ENCODE data around the gene TBL1X.

TBL1X gene

GRCh38 chrX:9538544-9539045 is 73.7 kb downstream of the TBL1X start:
- no peak for DNase-seq

GRCh38 chrX:9539605-9540387 is 74.9 kb downstream of the TBL1X start:
- DNase-seq, result no peak

- no peak for DNase-seq
These were observed 77.4 kb downstream of the TBL1X start for GRCh38 chrX:9542106-9542760.

GRCh38 chrX:9542761-9543111 is 77.9 kb downstream of the TBL1X start:
- no peak for DNase-seq

GRCh38 chrX:9555354-9555753 is 90.5 kb downstream of the TBL1X start:
- DNase-seq, result no peak

- DNase-seq, result no peak
These were observed 92.2 kb downstream of the TBL1X start for GRCh38 chrX:9557091-9557490.

- no peak for DNase-seq
These were observed 92.7 kb downstream of the TBL1X start for GRCh38 chrX:9557521-9557920.

- DNase-seq, result no peak
These were observed 93.8 kb downstream of the TBL1X start for GRCh38 chrX:9558615-9559014.

- DNase-seq, result no peak
These were observed 95.4 kb downstream of the TBL1X start for GRCh38 chrX:9560219-9560618.

GRCh38 chrX:9561199-9561598 is 96.3 kb downstream of the TBL1X start:
- DNase-seq, result no peak

- no peak for DNase-seq
These were observed 98.0 kb downstream of the TBL1X start for GRCh38 chrX:9562851-9563250.

GRCh38 chrX:9566150-9566621 is 101.3 kb downstream of the TBL1X start:
- DNase-seq, result peak in 1 of 2 donors; percentile 0

GRCh38 chrX:9569876-9570301 is 105.0 kb downstream of the TBL1X start:
- no peak for DNase-seq

GRCh38 chrX:9573282-9574106 is 108.6 kb downstream of the TBL1X start:
- no peak for DNase-seq

- DNase-seq, result no peak
These were observed 111.2 kb downstream of the TBL1X start for GRCh38 chrX:9576059-9576458.

- no peak for DNase-seq
These were observed 112.7 kb downstream of the TBL1X start for GRCh38 chrX:9577555-9577954.

GRCh38 chrX:9578083-9578779 is 113.4 kb downstream of the TBL1X start:
- no peak for DNase-seq

- no peak for DNase-seq
These were observed 117.0 kb downstream of the TBL1X start for GRCh38 chrX:9581771-9582385.

GRCh38 chrX:9582956-9583355 is 118.1 kb downstream of the TBL1X start:
- no peak for DNase-seq

- no peak for DNase-seq
These were observed 122.1 kb downstream of the TBL1X start for GRCh38 chrX:9586992-9587392.

GRCh38 chrX:9587642-9588041 is 122.8 kb downstream of the TBL1X start:
- no peak for DNase-seq

- no peak for DNase-seq
These were observed 126.6 kb downstream of the TBL1X start for GRCh38 chrX:9591496-9591895.

All from CD4-positive, alpha-beta T cell treated with Interferon alpha-2 for 1 hour (primary cell).